NCI-H510A (cell line): ENCODE results near the gene DHDH.
A peak's percentile ranks its signal among the peaks of the same experiment; 100 is the strongest.

Source experiments
- DNase-seq: peaks from one replicate; lab custom pipeline; 2025; lab: John Stamatoyannopoulos, UW

The DHDH gene

GRCh38 chr19:48993175-48994034 lies 59.9 kb downstream of the DHDH start, which contains the start of the genes GYS1 and RUVBL2:
Gene GYS1, minus strand, starts transcription at chr19:48993309. Its CDS starts 197 bp downstream, at chr19:48993112.
Gene RUVBL2, plus strand, starts transcription at chr19:48993887. Its CDS starts 25 bp downstream, at chr19:48993912.
- peak; percentile 98 for DNase-seq

DNA sequence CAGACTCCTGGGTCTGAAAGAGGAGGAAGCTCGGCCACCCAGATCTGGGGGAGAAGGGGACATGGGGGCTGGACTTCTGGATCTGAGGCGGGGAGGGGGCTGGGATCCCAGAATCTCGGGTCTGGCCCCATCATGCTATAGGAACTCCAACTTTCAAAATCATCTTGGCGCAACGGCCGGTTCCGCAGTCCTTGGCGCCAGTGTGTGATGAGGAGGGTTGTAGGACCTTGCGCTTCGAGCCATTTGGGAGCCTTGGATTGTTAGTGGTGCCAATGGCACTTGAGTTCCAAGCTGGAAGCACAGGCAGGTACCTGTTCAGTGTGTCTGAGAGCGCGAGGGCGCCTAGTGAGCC lies 60.5 kb downstream of the DHDH start:
- no peak for DNase-seq
